ENCODE data around the gene ARHGEF10L. TPM values are rescaled to one million over a fixed set of nuclear protein-coding genes. Genes with fewer than 3 reads are reported as not detected.

ARHGEF10L gene
- total RNA-seq, 1 donor from 2014 or later: 33.1 TPM

- peaks cover 10% of the 10 kb centered on the region for H3K36me3 Mint-ChIP-seq
- no peak overlapping the region for H3K4me3 Mint-ChIP-seq
- no peak for DNase-seq (ENCODE audit: low spot score in 2 of 2, unreplicated experiment in 2 of 2)
- TF ChIP-seq CTCF (IDR thresholded peaks at IDR 0.05; ENCODE audit: unreplicated experiment): no peak
- H3K27ac Mint-ChIP-seq: peak overlapping the region; percentile 84
- peaks cover 38% of the 10 kb centered on the region for H3K4me1 Mint-ChIP-seq
- H3K9me3 Mint-ChIP-seq: no peaks in the 10 kb centered on the region
- no peaks in the 10 kb centered on the region for H3K27me3 Mint-ChIP-seq (ENCODE audit: low read depth)
These were observed 42.8 kb downstream of the ARHGEF10L start for GRCh38 chr1:17582124-17582774.

GRCh38 chr1:17584539-17584938 lies 45.0 kb downstream of the ARHGEF10L start:
- Mint-ChIP-seq H3K27ac (no peak overlapping the region), H3K27me3 (ENCODE audit: low read depth) (no peaks in the 10 kb centered on the region), H3K36me3 (peaks cover 10% of the 10 kb centered on the region), H3K4me1 (peaks cover 57% of the 10 kb centered on the region), H3K9me3 (no peaks in the 10 kb centered on the region), H3K4me3 (no peak overlapping the region)
- TF ChIP-seq CTCF (IDR thresholded peaks at IDR 0.05; ENCODE audit: unreplicated experiment): no peak
- no peak for DNase-seq (ENCODE audit: low spot score in 2 of 2, unreplicated experiment in 2 of 2)

- peaks cover 52% of the 10 kb centered on the region for H3K4me1 Mint-ChIP-seq
- peaks cover 15% of the 10 kb centered on the region for H3K36me3 Mint-ChIP-seq
- H3K27ac Mint-ChIP-seq: no peak overlapping the region
These were observed 45.9 kb downstream of the ARHGEF10L start for GRCh38 chr1:17585266-17585987.

GRCh38 chr1:17586172-17586964 lies 46.9 kb downstream of the ARHGEF10L start:
- Mint-ChIP-seq H3K4me3 (no peak overlapping the region), H3K27ac (peak overlapping the region; percentile 96), H3K4me1 (peaks cover 47% of the 10 kb centered on the region), H3K36me3 (peaks cover 16% of the 10 kb centered on the region), H3K27me3 (ENCODE audit: low read depth) (no peaks in the 10 kb centered on the region), H3K9me3 (no peaks in the 10 kb centered on the region)
- TF ChIP-seq CTCF (IDR thresholded peaks at IDR 0.05; ENCODE audit: unreplicated experiment): no peak
- no peak for DNase-seq (ENCODE audit: low spot score in 2 of 2, unreplicated experiment in 2 of 2)

More at GRCh38 chr1:17585266-17585987, 45.9 kb downstream of the ARHGEF10L start:
- no peaks in the 10 kb centered on the region for H3K27me3 Mint-ChIP-seq (ENCODE audit: low read depth)
- H3K4me3 Mint-ChIP-seq: no peak overlapping the region
- no peak for DNase-seq (ENCODE audit: low spot score in 2 of 2, unreplicated experiment in 2 of 2)
- TF ChIP-seq CTCF (IDR thresholded peaks at IDR 0.05; ENCODE audit: unreplicated experiment): no peak
- H3K9me3 Mint-ChIP-seq: no peaks in the 10 kb centered on the region

- H3K27ac Mint-ChIP-seq: peak overlapping the region; percentile 96
- TF ChIP-seq CTCF (IDR thresholded peaks at IDR 0.05; ENCODE audit: unreplicated experiment): no peak
- no peaks in the 10 kb centered on the region for H3K27me3 Mint-ChIP-seq (ENCODE audit: low read depth)
- H3K4me1 Mint-ChIP-seq: peaks cover 35% of the 10 kb centered on the region
- peak overlapping the region; percentile 20 for H3K4me3 Mint-ChIP-seq
- H3K9me3 Mint-ChIP-seq: no peaks in the 10 kb centered on the region
- DNase-seq (ENCODE audit: low spot score in 2 of 2, unreplicated experiment in 2 of 2): no peak
- peaks cover 16% of the 10 kb centered on the region for H3K36me3 Mint-ChIP-seq
These were observed 48.2 kb downstream of the ARHGEF10L start for GRCh38 chr1:17587693-17588047.
